HL-60 (cell line): ENCODE results near the gene CHCHD3.

ENCODE experiments used
- DNase-seq, 2 experiments: peaks; one replicate each; pipeline ENCODE4 v3.0.0-alpha.2; 2010 to 2020; ENCODE audit warnings: low read depth in 1 of 2, low spot score in 1 of 2
- H3K27ac ChIP-seq: fragments of 250-450 bp; sonication (Bioruptor Pico); replicated peaks from 2 replicates; pipeline ENCODE4 v1.5.1; 2020; ENCODE audit warnings: mild to moderate bottlenecking, moderate library complexity
- H3K27me3 ChIP-seq: fragments of 250-450 bp; sonication (Bioruptor Pico); 2 replicates; pipeline ENCODE4 v1.5.1; 2021; ENCODE audit warnings: mild to moderate bottlenecking, moderate library complexity; ENCODE audit not compliant: insufficient read depth, poor library complexity, severe bottlenecking
- H3K4me3 ChIP-seq: replicated peaks from 2 replicates; pipeline ENCODE4 v1.5.1; 2011; ENCODE audit warnings: mild to moderate bottlenecking, control low read depth, low read length; ENCODE audit not compliant: insufficient read depth
- GABPA ChIP-seq: IDR thresholded peaks from 2 replicates; pipeline ENCODE4 v1.6.1; 2012; ENCODE audit warnings: low read depth
- POLR2AphosphoS5 ChIP-seq: IDR thresholded peaks from 2 replicates; pipeline ENCODE4 v1.6.1; 2012; ENCODE audit warnings: low read depth
- SPI1 ChIP-seq: IDR thresholded peaks from 2 replicates; pipeline ENCODE4 v1.6.1; 2012; ENCODE audit warnings: low read depth, mild to moderate bottlenecking, borderline replicate concordance
- TF ChIP-seq, protein P1 (sequence below): IDR thresholded peaks from 2 replicates; pipeline ENCODE4 v1.6.1; 2012; ENCODE audit warnings: low read depth; ENCODE audit not compliant: insufficient replicate concordance
- TF ChIP-seq, protein P2 (sequence below): IDR thresholded peaks from one replicate; pipeline ENCODE4 v1.5.1; 2011; ENCODE audit warnings: low read length, control low read depth, inconsistent platforms; ENCODE audit not compliant: insufficient read depth

Gene CHCHD3

DNA sequence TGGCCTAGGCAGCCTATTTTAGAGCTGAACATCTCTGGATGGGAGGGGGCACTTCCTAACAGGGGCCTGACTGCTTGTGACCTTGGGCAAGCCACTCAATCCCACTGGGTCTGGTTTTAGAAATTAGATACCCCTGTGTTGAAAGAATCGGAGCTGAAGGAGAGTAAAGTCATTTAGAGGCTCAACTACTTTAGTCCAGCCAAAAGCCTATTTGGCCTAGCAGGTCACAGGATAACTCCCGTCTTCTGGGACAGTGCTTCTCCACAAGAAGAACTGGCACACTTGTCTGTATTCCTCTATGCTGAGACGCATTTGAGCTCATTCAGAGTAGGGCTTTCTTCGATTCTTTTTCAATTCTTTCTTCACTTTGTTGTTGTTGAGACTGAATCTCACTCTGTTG is 224.2 kb downstream of the CHCHD3 start:
- DNase-seq: no peak
- no peak overlapping the region for H3K27ac ChIP-seq
- no peaks in the 10 kb centered on the region for H3K27me3 ChIP-seq
- no peak overlapping the region for H3K4me3 ChIP-seq
- TF ChIP-seq, protein P1, sequence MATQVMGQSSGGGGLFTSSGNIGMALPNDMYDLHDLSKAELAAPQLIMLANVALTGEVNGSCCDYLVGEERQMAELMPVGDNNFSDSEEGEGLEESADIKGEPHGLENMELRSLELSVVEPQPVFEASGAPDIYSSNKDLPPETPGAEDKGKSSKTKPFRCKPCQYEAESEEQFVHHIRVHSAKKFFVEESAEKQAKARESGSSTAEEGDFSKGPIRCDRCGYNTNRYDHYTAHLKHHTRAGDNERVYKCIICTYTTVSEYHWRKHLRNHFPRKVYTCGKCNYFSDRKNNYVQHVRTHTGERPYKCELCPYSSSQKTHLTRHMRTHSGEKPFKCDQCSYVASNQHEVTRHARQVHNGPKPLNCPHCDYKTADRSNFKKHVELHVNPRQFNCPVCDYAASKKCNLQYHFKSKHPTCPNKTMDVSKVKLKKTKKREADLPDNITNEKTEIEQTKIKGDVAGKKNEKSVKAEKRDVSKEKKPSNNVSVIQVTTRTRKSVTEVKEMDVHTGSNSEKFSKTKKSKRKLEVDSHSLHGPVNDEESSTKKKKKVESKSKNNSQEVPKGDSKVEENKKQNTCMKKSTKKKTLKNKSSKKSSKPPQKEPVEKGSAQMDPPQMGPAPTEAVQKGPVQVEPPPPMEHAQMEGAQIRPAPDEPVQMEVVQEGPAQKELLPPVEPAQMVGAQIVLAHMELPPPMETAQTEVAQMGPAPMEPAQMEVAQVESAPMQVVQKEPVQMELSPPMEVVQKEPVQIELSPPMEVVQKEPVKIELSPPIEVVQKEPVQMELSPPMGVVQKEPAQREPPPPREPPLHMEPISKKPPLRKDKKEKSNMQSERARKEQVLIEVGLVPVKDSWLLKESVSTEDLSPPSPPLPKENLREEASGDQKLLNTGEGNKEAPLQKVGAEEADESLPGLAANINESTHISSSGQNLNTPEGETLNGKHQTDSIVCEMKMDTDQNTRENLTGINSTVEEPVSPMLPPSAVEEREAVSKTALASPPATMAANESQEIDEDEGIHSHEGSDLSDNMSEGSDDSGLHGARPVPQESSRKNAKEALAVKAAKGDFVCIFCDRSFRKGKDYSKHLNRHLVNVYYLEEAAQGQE: no peak
- TF ChIP-seq, protein P2, sequence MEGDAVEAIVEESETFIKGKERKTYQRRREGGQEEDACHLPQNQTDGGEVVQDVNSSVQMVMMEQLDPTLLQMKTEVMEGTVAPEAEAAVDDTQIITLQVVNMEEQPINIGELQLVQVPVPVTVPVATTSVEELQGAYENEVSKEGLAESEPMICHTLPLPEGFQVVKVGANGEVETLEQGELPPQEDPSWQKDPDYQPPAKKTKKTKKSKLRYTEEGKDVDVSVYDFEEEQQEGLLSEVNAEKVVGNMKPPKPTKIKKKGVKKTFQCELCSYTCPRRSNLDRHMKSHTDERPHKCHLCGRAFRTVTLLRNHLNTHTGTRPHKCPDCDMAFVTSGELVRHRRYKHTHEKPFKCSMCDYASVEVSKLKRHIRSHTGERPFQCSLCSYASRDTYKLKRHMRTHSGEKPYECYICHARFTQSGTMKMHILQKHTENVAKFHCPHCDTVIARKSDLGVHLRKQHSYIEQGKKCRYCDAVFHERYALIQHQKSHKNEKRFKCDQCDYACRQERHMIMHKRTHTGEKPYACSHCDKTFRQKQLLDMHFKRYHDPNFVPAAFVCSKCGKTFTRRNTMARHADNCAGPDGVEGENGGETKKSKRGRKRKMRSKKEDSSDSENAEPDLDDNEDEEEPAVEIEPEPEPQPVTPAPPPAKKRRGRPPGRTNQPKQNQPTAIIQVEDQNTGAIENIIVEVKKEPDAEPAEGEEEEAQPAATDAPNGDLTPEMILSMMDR: no peak
- TF ChIP-seq GABPA (no peak), SPI1 (no peak), POLR2AphosphoS5 (no peak)

DNA sequence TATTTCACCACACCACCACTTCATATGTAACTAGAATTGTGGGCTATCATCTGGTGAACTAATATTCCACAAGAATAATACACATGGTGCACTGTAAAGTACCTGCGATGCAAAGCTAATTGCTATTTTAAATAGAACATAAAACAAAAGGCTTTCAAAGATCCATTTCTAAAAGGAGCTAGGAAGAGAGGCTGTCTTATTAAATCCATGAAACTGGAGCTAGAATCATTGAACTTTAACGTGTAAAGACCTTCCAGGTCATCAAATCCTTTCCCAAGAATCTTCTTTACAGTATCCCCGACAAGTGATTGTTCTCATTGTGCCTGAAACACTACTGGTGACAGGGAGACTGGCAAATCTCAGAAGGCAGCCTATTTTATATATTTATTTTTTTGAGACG is 224.9 kb downstream of the CHCHD3 start:
- no peak for DNase-seq
- TF ChIP-seq GABPA: no peak
- TF ChIP-seq, protein P2: no peak
- no peak for TF ChIP-seq POLR2AphosphoS5
- TF ChIP-seq, protein P1: no peak
- no peak for TF ChIP-seq SPI1
- no peak overlapping the region for H3K4me3 ChIP-seq
- H3K27ac ChIP-seq: no peak overlapping the region
- no peaks in the 10 kb centered on the region for H3K27me3 ChIP-seq

DNA sequence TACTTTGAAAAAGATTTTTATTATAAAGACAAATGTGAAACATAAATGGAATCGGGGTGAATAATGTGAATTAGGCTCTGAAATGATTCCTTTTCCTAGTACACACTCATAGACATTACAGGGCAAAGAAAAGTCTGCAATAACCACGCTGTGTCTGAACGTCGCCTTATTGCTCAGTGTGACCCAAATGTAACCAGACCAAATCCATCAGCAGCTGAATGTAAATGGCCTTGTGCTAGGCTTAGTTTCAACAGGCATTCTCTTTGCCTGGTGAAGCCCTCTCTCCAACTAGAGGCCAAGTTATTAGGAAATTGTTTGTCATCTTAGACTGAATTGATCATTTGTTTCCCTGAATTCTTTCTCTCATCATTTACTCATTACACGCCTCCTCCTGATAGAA is 225.5 kb downstream of the CHCHD3 start:
- TF ChIP-seq POLR2AphosphoS5: no peak
- no peak for TF ChIP-seq GABPA
- TF ChIP-seq, protein P1: no peak
- no peak for TF ChIP-seq SPI1
- TF ChIP-seq, protein P2: no peak
- Histone ChIP-seq H3K27me3 (no peaks in the 10 kb centered on the region), H3K4me3 (no peak overlapping the region), H3K27ac (no peak overlapping the region)
- DNase-seq: no peak
